Caki2 (cell line): ENCODE measurements around the gene RXRB. TPM values are rescaled to one million over a fixed set of nuclear protein-coding genes. Genes with fewer than 3 reads are reported as not detected.
A peak's percentile ranks its signal among the peaks of the same experiment; 100 is the strongest.

Experiments used
- DNase-seq: peaks from one replicate; pipeline ENCODE4 v3.0.0-alpha.2; 2015; ENCODE audit warnings: low read depth
- in situ Hi-C: cut with HindIII; loops from 2 replicates; pipeline ENCODE4 v1.10.0; 2016; ENCODE audit warnings: low sequenced_read_pairs, low pct_unique_long_range_greater_than_20kb, mixed read lengths
- total RNA-seq: library from RNA; depleted of rRNA; stranded (reverse); fragments of >200 nt; shearing (Covaris generic); gene quantifications from 2 replicates; pipeline ENCODE4 v1.2.3, GENCODE V29; 2014; ENCODE audit warnings: low replicate concordance

RXRB gene
- total RNA-seq, 1 experiment from 2014 or later: 25.1 TPM

DNA sequence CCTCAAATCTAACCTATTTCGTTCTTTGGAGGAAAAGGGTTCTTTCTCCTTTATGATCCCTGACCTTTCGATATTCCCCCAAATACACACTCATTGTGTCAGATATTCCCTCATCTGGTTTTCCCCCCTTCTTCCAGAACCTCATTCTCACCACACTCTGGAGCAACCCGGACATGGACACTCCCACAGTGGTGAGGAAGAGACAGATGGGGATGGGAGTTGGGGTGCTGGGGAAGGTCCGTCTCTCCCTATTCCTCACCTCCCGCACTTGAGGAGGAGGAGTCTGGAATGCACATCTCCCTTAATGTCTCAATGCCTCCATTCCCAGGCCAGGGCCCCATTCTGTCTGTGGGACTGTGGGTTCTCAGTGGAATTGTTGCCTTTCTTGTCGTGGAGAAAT lies 1.5 kb upstream of the RXRB start:
- no peak for DNase-seq
- in situ Hi-C loops: no loop called here

DNA sequence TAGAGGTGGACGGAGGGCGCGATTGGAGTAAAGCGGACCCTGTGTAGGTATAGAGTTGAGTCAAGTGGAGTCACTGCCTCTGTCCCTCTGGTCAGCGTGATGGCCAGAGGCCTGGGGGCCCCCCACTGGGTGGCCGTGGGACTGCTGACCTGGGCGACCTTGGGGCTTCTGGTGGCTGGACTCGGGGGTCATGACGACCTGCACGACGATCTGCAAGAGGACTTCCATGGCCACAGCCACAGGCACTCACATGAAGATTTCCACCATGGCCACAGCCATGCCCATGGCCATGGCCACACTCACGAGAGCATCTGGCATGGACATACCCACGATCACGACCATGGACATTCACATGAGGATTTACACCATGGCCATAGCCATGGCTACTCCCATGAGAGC lies 681 bp upstream of the RXRB start:
- in situ Hi-C loops: no loop called here
- no peak for DNase-seq

DNA sequence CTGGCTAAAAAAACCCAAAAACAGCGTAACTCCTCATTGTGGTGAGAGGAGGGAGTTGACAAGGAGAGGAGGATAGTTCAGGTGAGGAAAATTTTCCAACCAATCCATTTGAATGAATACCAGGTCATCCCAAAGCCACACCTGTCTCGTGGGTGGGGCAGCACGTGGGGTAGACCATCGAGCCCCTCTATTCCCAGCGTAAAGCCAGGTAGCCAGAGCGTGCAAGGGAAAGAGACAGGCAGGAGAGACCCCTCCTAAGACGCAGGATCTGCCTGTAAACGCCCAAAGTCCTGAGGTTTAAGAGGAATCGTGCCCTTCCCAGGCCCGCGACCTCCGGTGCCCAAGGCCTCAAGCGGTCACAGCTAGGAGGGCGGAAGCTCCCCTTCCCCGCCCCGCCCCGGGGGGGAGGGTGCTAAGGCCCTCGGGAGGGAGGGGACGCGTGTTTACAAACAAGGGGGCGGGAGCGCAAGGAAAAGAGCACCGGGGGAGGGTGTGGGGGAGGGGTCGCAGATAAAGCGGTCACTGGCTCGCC lies 712 bp downstream of the RXRB start:
- peak; percentile 70 for DNase-seq
- in situ Hi-C loops: no loop called here

DNA sequence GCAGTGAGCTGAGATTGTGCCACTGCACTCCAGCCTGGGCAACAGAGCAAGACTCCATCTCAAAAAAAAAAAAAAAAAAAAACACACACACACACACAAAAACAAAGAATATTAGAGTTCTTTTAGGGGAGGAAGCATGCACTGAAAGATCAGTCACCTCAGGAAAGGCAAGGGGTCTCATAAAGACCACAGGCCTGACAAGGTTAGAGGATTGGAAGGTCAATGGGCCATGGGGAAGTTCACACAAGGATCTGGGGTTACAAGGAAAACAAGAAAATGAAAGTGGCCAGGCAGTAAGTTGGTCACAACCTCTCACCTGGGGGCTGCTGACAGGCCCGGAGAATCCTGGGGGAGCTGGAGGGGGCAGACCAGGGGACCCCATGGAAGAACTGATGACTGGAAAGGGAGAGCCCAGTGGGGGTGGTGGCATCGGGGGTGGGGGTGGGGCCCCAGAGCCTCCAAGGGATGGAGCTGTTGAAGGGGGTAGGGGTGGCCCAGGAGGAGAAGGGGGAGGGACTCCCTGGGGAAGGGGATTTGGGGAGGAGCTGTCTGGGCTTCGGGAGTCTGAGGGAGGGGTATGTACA lies 1.5 kb downstream of the RXRB start:
- in situ Hi-C loops: no loop called here
- DNase-seq: no peak

DNA sequence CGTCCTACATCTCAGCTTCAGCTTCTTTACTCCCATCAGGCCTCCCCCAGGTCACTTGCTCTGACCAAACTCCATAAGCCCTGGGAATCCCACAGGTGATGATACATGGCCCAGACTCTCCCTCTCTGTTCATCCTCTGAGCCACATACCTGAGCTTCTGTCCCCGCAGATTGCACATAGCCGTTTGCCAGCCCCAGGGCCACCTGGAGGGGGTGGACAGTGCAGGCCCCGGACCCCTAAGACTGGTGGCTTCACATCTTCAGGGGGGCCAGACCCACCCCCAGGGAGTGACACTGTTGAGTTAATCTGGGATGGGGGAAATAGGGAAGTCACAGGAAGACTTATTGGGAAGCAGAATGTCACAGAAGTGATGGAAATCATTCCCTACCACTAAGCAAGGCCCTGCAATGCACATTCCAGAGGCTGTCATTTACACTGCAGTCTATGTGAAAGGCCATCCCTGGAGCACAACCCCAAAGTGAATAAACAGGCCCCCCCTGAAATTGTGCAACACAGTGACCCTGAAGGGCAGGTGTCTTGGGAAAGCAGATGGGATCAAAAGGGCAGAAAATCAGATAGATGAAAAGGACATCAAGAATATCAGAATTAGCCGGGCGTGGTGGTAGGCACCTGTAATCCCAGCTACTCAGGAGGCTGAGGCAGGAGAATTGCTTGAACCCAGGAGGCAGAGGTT lies 2.2 kb downstream of the RXRB start:
- in situ Hi-C loops: no loop called here
- no peak for DNase-seq

DNA sequence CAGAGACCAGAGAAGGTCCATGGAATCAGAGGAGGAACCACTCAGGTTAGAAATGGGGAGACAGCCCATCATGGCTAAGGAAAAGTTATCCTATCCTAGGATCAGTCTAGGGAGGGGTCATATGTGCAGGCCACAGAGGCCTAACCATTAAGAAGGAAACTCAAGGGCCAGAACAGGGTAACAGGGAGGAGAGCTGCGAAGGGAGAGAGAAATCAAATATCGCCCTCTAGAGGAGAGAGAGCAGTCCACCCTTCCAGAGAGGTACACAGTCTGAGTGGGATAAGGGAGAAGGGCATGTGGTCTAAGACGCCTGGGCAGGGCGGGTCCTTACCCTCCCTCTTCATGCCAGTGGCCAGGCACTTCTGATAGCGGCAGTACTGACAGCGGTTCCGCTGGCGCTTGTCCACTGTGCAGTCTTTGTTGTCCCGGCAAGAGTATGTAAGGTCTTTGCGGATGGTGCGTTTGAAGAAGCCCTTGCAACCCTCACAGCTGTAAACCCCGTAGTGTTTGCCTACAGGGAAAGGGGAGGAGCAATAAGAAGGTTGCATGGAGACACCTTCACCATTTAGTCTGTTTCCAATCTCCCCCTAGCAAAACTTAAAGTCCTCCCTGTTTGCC lies 2.9 kb downstream of the RXRB start:
- in situ Hi-C loops: no loop called here
- DNase-seq: peak; percentile 69

DNA sequence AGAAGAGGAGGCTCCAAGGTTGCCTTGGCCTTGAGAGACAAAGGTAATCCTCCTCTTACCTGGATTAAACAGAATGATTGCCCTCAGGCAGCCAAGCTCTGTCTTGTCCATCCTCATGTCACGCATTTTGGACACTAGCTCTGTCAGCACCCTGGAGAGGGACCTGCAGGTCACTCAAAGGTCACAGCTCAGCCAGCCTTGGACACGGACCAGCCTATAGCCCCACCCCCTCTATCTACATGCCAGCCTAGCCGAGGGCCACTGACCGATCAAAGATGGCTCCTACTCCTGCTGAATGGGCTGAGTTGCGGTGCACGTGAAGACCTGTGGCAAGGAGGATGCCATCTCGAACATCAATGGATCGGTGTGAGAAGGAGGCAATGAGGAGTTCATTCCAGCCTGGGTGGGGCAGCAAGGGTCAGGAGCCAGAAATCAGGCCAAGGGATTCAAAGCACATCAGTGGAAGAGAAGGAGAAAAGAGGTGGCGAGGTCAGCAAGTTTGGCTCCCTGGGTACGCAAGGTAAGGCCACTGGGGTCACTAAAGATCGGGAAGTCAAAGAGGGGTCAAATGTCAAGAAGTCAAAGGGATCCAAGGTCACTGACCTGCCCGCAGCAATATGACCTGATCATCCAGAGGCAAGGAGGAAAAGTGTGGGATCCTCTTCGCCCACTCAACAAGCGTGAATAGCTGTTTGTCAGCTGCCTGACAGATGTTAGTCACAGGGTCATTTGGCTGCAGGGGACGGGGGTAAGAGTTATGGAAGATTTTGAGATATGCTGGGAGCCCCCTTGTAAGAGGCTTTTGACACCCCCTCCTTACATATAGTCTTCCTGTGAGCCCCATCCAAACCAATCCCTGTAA lies 4.9 kb downstream of the RXRB start:
- in situ Hi-C loops: no loop called here

DNA sequence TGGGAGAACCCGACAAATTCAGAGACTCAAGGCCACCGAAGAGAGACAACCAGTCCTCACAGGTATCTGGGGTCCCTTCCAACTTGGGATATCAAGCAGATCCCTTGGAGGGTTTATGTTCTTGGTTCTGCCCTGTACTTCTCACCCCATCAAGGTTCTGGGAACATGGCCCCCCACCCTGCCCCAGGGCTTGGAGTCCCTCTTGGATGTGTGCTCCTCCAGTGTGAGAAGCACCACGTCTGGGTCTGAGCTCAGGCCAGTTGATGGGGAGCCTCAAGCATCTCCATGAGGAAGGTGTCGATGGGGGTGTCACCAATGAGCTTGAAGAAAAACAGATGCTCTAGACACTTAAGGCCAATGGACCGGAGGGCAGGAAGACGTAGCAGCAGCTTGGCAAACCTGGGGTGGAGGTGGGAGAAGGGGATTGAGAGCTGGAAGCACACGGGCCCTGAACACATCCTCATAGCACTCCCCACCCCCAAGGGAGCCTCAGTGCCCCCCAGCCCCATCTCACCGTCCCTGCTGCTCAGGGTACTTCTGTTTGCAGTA lies 6.0 kb downstream of the RXRB start:
- DNase-seq: no peak
- in situ Hi-C loops: no loop called here

More for the DNA sequence above, 4.9 kb downstream of the RXRB start:
- no peak for DNase-seq

DNA sequence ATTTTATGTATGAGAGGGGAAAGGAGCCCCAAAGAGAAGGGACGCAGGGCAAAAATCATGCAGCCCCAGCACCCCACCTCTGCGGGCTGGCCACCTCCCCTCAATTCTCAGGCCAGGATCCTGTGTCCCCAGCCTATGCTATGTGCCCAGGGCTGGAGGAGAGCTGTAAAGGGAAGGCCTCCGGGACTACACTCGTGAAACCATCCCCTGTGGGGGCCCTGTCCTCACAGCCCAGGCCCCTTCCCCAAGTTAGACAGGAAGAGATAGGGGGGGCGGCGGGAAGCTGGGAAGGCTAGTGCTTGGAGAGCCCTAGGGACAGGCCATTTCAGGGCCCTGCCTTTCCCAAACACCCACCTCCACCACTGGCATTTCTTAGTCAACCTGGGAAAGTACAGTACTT lies 6.8 kb downstream of the RXRB start:
- in situ Hi-C loops: no loop called here
- no peak for DNase-seq

DNA sequence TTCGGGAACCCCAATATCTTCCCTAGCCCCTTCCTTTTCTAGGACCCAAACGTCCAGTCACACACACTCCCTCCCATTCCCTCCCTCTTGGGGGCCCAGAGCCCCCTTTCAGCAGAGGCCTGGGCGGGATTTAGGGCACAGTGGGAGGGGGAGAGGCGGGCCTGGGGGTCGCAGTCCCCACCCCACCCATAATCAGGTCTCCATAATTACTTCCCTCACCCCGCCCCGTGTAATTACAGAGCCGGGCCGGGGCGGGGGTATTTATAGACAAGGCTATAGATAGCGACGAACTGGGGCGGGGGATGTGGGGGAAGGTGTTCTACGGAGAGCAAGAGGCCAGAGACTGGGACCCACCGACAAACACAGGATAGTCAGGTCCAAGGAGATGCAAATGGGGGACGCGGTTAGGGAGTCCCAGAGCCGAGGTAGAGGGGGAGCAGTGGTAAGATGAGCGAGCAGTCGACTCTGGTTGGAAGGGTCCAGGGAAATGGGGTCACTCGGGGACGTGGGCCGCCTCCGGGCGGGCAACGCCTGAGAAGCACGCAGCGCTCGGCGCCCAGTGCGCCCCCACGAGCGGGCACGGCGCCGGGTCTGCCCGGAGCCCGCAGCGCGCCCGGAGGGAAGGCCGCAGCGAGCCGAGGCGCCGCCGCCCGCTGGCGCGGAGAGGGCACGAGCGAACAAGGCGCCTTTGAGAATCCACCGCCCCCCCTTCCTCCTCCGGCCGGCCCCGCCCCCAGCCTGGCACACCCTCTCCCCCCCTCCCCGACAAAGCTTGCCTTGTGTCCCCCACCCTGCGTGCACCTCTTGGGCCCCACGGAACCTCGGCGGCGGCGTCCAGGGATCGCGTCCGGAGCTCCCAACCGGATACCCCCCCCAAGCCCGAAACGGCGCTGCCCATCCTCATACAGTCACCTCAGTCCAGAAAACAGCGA lies 7.5 kb downstream of the RXRB start:
- DNase-seq: no peak
- in situ Hi-C loops: no loop called here

DNA sequence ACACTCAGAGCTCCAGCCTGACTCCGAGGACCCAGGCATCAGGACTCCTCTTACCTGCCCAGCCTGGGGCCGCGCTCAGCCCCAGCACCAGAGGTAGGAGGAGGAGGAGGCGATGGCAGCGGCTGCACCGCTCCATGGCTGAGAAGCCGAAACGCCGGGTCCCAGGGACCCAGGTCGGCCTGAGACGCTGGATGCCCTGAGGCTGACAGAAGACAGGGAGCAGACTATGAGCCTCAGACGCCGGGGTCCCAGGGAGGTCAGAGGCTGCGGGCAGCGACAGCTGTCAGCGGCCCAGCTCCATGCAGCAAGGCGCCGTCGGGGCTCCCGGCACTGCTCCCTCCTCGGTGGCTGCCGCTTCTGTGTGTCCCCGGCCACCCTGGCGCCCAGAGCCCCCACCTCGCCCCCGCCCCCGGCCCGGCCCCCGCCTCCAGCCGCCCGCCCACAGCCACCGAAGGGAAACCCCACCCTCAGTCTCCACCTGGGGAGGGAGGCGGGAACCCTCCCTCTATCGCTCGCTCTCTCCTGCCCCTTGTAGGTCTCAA lies 8.3 kb downstream of the RXRB start, which contains the start of gene COL11A2:
TSS of gene COL11A2 (minus strand) at position 363 of the 542 bp plus-strand sequence. CDS start at position 136, 227 bp downstream.
- no peak for DNase-seq
- in situ Hi-C loops: no loop called here

DNA sequence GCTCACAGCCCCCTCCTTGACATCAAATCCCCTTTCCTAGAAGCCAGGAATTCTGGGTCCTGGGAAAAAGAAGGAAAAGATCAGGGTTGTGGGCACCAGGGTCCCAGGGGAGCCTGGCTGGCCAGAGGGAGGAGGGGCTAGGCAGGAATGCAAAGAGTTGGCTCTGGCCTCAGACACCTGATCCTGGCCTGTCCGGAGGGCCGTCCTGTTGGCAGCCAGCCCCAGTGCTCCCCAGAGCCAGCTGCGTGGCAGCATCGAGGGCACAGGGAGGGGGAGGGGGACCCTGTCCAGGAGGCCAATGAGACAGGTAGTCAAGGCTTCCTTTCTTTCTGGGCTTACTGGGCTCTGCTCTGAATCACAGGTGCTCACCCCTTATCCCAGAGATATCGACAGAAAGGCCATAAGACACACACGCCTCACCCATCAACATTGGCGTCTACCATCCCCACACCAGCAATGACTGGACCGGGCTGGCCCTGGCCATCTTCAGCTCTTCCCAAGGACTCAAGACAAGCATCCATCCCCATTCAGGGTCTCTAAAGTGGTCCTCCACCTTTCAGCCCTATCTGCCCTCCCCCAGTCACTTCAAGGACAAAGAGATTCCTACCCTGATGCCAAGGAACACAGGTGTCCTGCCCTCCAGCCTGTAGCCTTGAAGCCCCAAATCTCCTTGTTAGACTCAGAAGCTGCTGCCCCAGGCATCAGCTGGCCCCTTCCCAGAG lies 8.9 kb downstream of the RXRB start:
- in situ Hi-C loops: no loop called here
- no peak for DNase-seq

DNA sequence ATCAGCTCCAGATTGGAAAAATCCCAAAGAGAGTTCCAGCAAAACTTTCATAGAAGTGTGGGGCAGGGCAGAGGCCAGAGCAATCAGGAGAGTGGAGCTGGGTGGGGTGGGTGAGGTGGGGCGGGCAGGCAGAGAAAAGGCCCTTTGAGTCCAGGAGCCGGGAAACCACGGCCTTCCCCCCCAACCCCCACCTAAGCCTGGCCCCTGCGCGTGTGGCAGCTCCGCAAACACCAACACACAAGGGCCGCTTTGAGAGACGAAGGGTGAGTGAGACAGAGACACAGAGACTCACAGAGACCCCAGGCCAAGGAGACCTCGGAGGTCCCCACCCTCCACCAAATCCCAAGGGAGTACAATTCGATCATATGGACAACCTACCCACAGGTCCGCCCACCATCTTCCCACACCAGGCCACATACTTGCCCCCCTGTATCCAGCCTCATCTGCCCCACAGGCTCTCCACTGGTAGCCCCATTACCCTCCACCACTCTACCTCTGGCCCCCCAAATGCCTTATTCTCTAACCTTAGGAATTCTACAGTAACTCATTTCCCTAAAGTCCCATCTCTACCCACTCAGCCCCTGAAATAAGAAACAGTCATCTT lies 9.9 kb downstream of the RXRB start:
- in situ Hi-C loops: no loop called here
- DNase-seq: no peak

DNA sequence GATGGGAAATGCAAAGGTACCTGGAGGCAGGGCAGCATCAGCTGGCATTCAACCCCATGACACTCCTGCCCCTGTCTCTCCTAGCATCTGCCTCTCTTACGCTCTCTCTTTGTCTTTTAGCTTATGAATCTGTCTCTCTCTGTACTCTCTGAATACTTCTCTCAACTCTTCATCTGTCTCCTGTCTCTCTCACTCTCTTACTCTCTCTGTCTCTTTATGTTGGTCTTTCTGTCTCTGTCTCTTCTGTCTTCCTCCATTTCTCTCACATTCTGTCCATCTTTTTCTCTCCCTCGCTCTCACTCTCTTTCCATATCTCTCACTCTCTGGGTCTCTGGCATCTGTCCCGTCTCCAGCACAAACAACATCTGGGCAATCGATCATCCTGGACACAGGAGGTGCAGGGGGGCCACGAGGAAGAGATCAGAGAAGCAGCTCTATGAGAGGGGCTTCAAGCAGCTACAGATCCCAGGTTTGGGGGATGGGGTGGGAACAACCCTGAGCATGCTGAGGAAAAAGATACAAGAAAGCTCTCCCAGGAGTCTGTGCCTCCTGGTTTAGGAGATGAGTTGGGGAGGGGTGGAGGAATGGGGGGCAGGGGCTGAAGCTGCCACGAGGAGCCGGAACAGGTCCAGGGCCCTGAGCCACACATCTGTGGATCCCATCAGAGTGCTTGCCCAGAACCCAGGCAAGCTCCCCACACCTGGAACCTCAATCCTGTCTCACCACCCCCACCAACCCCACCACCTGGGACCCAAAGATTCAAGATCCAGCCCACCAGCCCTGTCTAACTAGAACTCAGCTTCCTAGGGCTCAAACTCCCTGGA lies 10.6 kb downstream of the RXRB start:
- in situ Hi-C loops: no loop called here
- DNase-seq: no peak

DNA sequence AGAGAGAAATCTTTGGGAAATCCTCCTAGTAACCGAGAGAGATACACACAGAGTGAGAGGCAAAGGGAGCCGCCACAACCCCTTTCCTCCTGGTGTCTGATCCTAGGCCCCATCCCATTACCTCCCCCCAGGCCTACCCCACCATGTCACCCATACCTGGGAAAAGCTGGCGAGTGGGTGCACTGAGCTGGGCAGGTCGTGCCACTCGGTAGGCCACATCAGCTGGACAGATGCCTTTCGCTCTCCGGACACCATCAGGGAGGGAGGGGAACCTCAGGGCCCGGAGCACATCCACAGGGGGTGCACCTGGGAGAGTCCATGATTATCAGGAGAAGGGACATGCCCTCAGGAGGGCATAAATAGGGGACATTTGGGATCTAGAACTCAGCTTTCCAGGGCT lies 11.3 kb downstream of the RXRB start:
- in situ Hi-C loops: no loop called here
- no peak for DNase-seq
